Measurements from ENCODE around the gene SIGLEC8. TPM values are rescaled to one million over a fixed set of nuclear protein-coding genes. Genes with fewer than 3 reads are reported as not detected.
A peak's percentile ranks its signal among the peaks of the same experiment; 100 is the strongest.
"Not testable (repeated sequence)": the region's sequence is repeated elsewhere in the genome, so short reads cannot be mapped to it uniquely, and the experiment has no call there.

SIGLEC8 gene
- total and polyA plus RNA-seq, 9 of the 15 experiments (the other 6 are each of a cell fraction or from before 2014, with no cell fraction given) = 0.04 to 0.65 (median 0.39) TPM

DNA sequence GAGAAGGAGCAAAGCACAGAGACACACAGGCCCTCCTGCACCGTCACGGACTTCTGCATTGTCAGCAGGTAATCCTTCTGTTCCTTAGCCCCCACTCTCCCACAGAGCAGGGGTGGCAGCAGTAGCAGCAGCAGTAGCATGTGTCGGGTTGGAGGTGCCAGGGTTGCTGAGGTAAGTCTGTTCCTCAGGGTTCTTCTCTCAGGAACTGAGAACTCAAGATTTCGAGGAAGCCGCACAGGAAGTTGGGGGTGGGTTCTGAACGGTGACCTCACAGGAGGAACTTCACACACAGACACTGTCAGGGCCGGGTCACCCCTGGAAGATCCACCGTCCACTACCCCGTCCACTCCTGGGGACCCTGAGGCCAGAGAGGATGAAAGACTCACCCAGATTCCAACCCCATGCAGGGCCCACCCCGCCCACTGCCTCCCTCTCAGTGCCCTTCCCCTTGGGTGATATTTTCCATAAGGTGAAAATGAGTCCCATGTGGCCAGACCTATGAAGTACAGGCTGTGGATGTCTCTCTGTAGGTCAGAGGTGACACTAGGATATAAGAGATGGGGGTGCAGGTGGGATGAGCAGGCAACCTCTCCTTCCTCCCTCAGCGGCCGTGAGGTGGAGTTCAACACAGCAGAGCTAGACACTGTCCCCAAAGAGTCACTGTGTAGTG, 43.5 kb upstream of the SIGLEC8 start, which contains the start of gene SIGLEC12 (continued):
- TF ChIP-seq, protein P1, sequence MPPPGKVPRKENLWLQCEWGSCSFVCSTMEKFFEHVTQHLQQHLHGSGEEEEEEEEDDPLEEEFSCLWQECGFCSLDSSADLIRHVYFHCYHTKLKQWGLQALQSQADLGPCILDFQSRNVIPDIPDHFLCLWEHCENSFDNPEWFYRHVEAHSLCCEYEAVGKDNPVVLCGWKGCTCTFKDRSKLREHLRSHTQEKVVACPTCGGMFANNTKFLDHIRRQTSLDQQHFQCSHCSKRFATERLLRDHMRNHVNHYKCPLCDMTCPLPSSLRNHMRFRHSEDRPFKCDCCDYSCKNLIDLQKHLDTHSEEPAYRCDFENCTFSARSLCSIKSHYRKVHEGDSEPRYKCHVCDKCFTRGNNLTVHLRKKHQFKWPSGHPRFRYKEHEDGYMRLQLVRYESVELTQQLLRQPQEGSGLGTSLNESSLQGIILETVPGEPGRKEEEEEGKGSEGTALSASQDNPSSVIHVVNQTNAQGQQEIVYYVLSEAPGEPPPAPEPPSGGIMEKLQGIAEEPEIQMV (tag; conservative IDR thresholded peaks at IDR 0.05; ENCODE audit: low read depth) = no peak
- TF ChIP-seq CREM (IDR thresholded peaks at IDR 0.05; ENCODE audit: low read depth) = 0 out of 2 replicates have a peak, but pooled peaks have one; percentile 10

DNA sequence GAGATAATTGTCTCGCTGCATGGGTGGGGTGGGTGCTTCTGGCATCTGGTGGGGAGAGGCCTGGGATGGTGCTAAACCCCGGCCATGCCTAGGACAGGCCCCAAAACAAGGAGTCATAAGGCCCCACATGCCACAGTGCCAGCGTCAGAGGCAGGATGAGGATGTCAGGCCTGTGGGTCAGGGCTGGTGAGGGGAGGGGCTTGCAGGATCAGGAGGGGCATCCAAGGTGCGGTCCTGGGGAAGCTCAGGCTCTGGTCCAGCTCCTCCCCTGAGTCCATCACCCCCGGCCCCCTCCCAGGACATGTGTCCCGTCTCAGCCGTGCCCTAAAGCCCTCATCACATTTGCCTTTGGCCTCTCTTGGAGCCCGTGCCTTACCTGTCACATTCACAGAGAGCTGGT, 42.7 kb upstream of the SIGLEC8 start:
- H4K20me1 ChIP-seq (replicated peaks; ENCODE audit: control insufficient read depth, insufficient read depth, low read length); DNase-seq (ENCODE audit: extremely low read depth in 1 of 4, low spot score in 3 of 4); H3K79me2 ChIP-seq (ENCODE audit: control insufficient read depth, insufficient read depth, low read length); FAIRE-seq; H3K27ac ChIP-seq (ENCODE audit: extremely low read depth, low read depth, low read length); BruUV-seq (replicated peaks); H3K4me3 ChIP-seq; intact Hi-C loops (cut with micrococcal nuclease); H3K9me3 ChIP-seq (replicated peaks; ENCODE audit: control insufficient read depth, insufficient read depth, low read depth, low read length); POLR2A ChIA-PET; H3K27me3 ChIP-seq (ENCODE audit: control insufficient read depth in 2 of 2, insufficient read depth in 2 of 2, low read length in 2 of 2); CTCF ChIA-PET (ENCODE audit: low intra/inter-chr PET ratio); H3K4me2 ChIP-seq (ENCODE audit: insufficient read depth, low read length); H3K36me3 ChIP-seq (ENCODE audit: control insufficient read depth, insufficient read depth, low read length); in situ Hi-C loops (cut with MboI); H3K9ac ChIP-seq (ENCODE audit: insufficient read depth in 1 of 2, low read depth in 2 of 2, low read length in 2 of 2); ATAC-seq; H3K9me1 ChIP-seq (ENCODE audit: control insufficient read depth, insufficient read depth, low read length); H2AFZ ChIP-seq (ENCODE audit: low read depth, low read length): not testable (repeated sequence)
- H3K4me1 ChIP-seq (replicated peaks in 1 of 2; ENCODE audit: control insufficient read depth in 2 of 2, insufficient read depth in 2 of 2, low read length in 2 of 2) = peaks cover 16 to 25% of the 10 kb centered on the region in 2 experiments
- WGBS (ENCODE audit: insufficient coverage, low coverage, missing lambda C conversion rate) = 36% methylated on average over 2 of the region's 8 CpGs

All from K562 (cell line).